IMR-90 (cell line): ENCODE data around the gene CDKAL1. TPM values are rescaled to one million over a fixed set of nuclear protein-coding genes. Genes with fewer than 3 reads are reported as not detected.

Experiments used
- ATAC-seq: fragments of 200-7000 bp; cut with Tn5 transposase; 2 replicates; pipeline ENCODE4 v1.9.1; 2020; ENCODE audit warnings: low read depth, mild to moderate bottlenecking, moderate library complexity
- BruUV-seq: library from RNA; stranded (reverse); fragments of 400-500 nt; replicated peaks from 2 replicates; lab custom pipeline; 2021; lab: Mats Ljungman, UMichigan
- CTCF ChIA-PET: fragments of 300-600 bp; formaldehyde crosslinking; extraction: SDS; loops from one replicate; lab custom pipeline; 2021; ENCODE audit warnings: antibody characterized with exemption; lab: Yijun Ruan, JAX
- POLR2A ChIA-PET: fragments of 300-600 bp; sonication (Branson Sonifier 250); formaldehyde crosslinking; loops from one replicate; lab custom pipeline; 2022; ENCODE audit warnings: antibody characterized with exemption; ENCODE audit not compliant: unreplicated experiment; lab: Charles Lee
- DNase-seq: peaks from one replicate; pipeline ENCODE4 v3.0.0; 2013
- H2AFZ ChIP-seq: replicated peaks from 2 replicates; pipeline ENCODE3; 2013; ENCODE audit warnings: low read length, mild to moderate bottlenecking; ENCODE audit not compliant: poor library complexity
- H2AK5ac ChIP-seq: 2 replicates; pipeline ENCODE4 v1.6.1; 2013; ENCODE audit warnings: low read depth, low read length, inconsistent platforms
- H2AK9ac ChIP-seq: replicated peaks from 2 replicates; pipeline ENCODE3; 2013; ENCODE audit warnings: mild to moderate bottlenecking, low read depth, low read length, moderate library complexity; ENCODE audit not compliant: poor library complexity
- H2BK120ac ChIP-seq: 2 replicates; pipeline ENCODE4 v1.6.1; 2013; ENCODE audit warnings: low read depth, low read length, inconsistent platforms
- H2BK15ac ChIP-seq: 3 replicates; pipeline ENCODE4 v1.6.1; 2013; ENCODE audit warnings: low read depth, low read length, inconsistent platforms
- H2BK20ac ChIP-seq: 2 replicates; pipeline ENCODE4 v1.6.1; 2013; ENCODE audit warnings: low read depth, mild to moderate bottlenecking, inconsistent platforms, low read length, moderate library complexity
- H2BK5ac ChIP-seq: 2 replicates; pipeline ENCODE4 v1.6.1; 2013; ENCODE audit warnings: mild to moderate bottlenecking, low read depth, low read length, inconsistent platforms; ENCODE audit not compliant: poor library complexity, severe bottlenecking
- H3K14ac ChIP-seq: replicated peaks from 2 replicates; pipeline ENCODE4 v1.6.1; 2013; ENCODE audit warnings: low read depth, low read length, inconsistent platforms
- H3K18ac ChIP-seq: 2 replicates; pipeline ENCODE4 v1.6.1; 2013; ENCODE audit warnings: low read depth, low read length, control low read depth
- H3K23ac ChIP-seq: 2 replicates; pipeline ENCODE4 v1.6.1; 2013; ENCODE audit warnings: low read depth, low read length, inconsistent platforms
- H3K27ac ChIP-seq: 2 replicates; pipeline ENCODE4 v1.5.1; 2013; ENCODE audit warnings: mild to moderate bottlenecking, control low read depth, low read length; ENCODE audit not compliant: insufficient read depth
- H3K27me3 ChIP-seq: 2 replicates; pipeline ENCODE4 v1.6.1; 2013; ENCODE audit warnings: low read length; ENCODE audit not compliant: control insufficient read depth, insufficient read depth
- H3K36me3 ChIP-seq: 2 replicates; pipeline ENCODE4 v1.6.1; 2013; ENCODE audit warnings: low read length, mixed read lengths; ENCODE audit not compliant: control insufficient read depth, insufficient read depth
- H3K4ac ChIP-seq: 2 replicates; pipeline ENCODE4 v1.6.1; 2013; ENCODE audit warnings: low read depth, low read length, inconsistent platforms
- H3K4me1 ChIP-seq: 2 replicates; pipeline ENCODE4 v1.6.1; 2013; ENCODE audit warnings: low read length, mixed read lengths; ENCODE audit not compliant: control insufficient read depth, insufficient read depth
- H3K4me2 ChIP-seq: 2 replicates; pipeline ENCODE4 v1.6.1; 2013; ENCODE audit warnings: low read depth, mild to moderate bottlenecking, control low read depth, low read length, moderate library complexity
- H3K4me3 ChIP-seq: 2 replicates; pipeline ENCODE4 v1.5.1; 2013; ENCODE audit warnings: low read depth, mild to moderate bottlenecking, control low read depth, low read length, moderate library complexity; ENCODE audit not compliant: insufficient read depth
- H3K56ac ChIP-seq: 2 replicates; pipeline ENCODE4 v1.6.1; 2013; ENCODE audit warnings: low read length, inconsistent platforms; ENCODE audit not compliant: insufficient read depth; ENCODE audit errors: extremely low read depth
- H3K79me1 ChIP-seq, 2 experiments: 2 replicates each; pipeline ENCODE4 v1.6.1; 2013; ENCODE audit warnings: low read length in 2 of 2, inconsistent platforms in 1 of 2, low read depth in 1 of 2
- H3K9ac ChIP-seq: 2 replicates; pipeline ENCODE4 v1.6.1; 2013; ENCODE audit warnings: low read depth, low read length, control low read depth
- H3K9me1 ChIP-seq: 2 replicates; pipeline ENCODE4 v1.6.1; 2013; ENCODE audit warnings: low read length, inconsistent platforms; ENCODE audit not compliant: insufficient read depth
- H3K9me3 ChIP-seq: 2 replicates; pipeline ENCODE4 v1.6.1; 2013; ENCODE audit warnings: low read length; ENCODE audit not compliant: control insufficient read depth, insufficient read depth
- H4K20me1 ChIP-seq: 2 replicates; pipeline ENCODE4 v1.6.1; 2013; ENCODE audit warnings: low read length, inconsistent platforms; ENCODE audit not compliant: insufficient read depth
- H4K5ac ChIP-seq: 2 replicates; pipeline ENCODE4 v1.6.1; 2013; ENCODE audit warnings: mild to moderate bottlenecking, low read depth, low read length, control low read depth
- H4K8ac ChIP-seq, 2 experiments: 2 replicates each; pipeline ENCODE4 v1.6.1; 2013; ENCODE audit warnings: low read depth in 2 of 2, low read length in 2 of 2, control low read depth in 1 of 2, inconsistent platforms in 1 of 2
- H4K91ac ChIP-seq: 2 replicates; pipeline ENCODE4 v1.6.1; 2013; ENCODE audit warnings: low read depth, low read length, inconsistent platforms; ENCODE audit not compliant: insufficient read depth
- BHLHE40 ChIP-seq: fragments of 150-350 bp; IDR thresholded peaks from 2 replicates; pipeline ENCODE4 v1.6.1; 2016; ENCODE audit warnings: mild to moderate bottlenecking, low read depth, low read length
- FOS ChIP-seq: fragments of 150-350 bp; IDR thresholded peaks from 2 replicates; pipeline ENCODE4 v1.6.1; 2016; ENCODE audit warnings: low read depth, low read length
- MAZ ChIP-seq: IDR thresholded peaks from 2 replicates; pipeline ENCODE4 v1.6.1; 2012; ENCODE audit warnings: low read depth, mild to moderate bottlenecking, low read length, improper control_type of control experiment, moderate library complexity, borderline replicate concordance
- RAD21 ChIP-seq: IDR thresholded peaks from 2 replicates; pipeline ENCODE4 v1.6.1; 2012; ENCODE audit warnings: low read length, improper control_type of control experiment
- WGBS, 2 experiments: methylation state at CpG; one replicate each; pipeline versions ENCODE4 v1.1.5 to v1.1.7; 2013; ENCODE audit warnings: missing lambda C conversion rate in 2 of 2; ENCODE audit not compliant: insufficient read length in 1 of 2; ENCODE audit errors: extremely low coverage in 2 of 2; 5-methylcytosine and 5-hydroxymethylcytosine counted together
- dilution Hi-C: fragments of 300-500 bp; cut with HindIII; formaldehyde crosslinking; loops from one replicate; pipeline ENCODE4 v1.14.3; 2018; ENCODE audit warnings: low sequenced_read_pairs; ENCODE audit not compliant: unreplicated experiment
- in situ Hi-C: fragments of 300-500 bp; cut with MboI; formaldehyde crosslinking; loops from 3 replicates; pipeline ENCODE4 v1.14.3; 2019; ENCODE audit warnings: low sequenced_read_pairs, inconsistent platforms, mixed read lengths
- intact Hi-C: fragments of 100-400 bp; cut with micrococcal nuclease; formaldehyde crosslinking; loops from 2 replicates; pipeline ENCODE4 v1.10.0; 2022
- polyA plus RNA-seq, 3 experiments: library from polyadenylated mRNA; depleted of rRNA; stranded (reverse); fragments of >200 nt; gene quantifications; 2 replicates each; pipeline ENCODE4 v1.2.3, GENCODE V29; 2012; ENCODE audit warnings: low replicate concordance in 1 of 3
- total RNA-seq: library from RNA; depleted of rRNA; stranded (reverse); fragments of >200 nt; gene quantifications from 2 replicates; pipeline ENCODE4 v1.2.3, GENCODE V29; 2012

CDKAL1 gene
- total and polyA plus RNA-seq, 2 of the 4 experiments (the other 2 are of a cell fraction), result 3.7 to 13.1 TPM

- Histone ChIP-seq H3K9ac (no peak overlapping the region), H3K4me3 (no peak overlapping the region), H2AFZ (no peak overlapping the region), H3K9me1 (peaks cover 3% of the 10 kb centered on the region; the same call in 1 of the 2 replicates), H2BK20ac (no peak overlapping the region), H4K8ac (no peak overlapping the region), H3K18ac (no peak overlapping the region), H3K27ac (no peak overlapping the region), H3K14ac (no peak overlapping the region), H2AK9ac (no peak overlapping the region), H3K23ac (no peak overlapping the region), H3K4ac (no peak overlapping the region), H4K20me1 (no peaks in the 10 kb centered on the region), H2BK120ac (no peak overlapping the region), H2AK5ac (no peak overlapping the region), H3K4me1 (peaks cover 2% of the 10 kb centered on the region; the same call in 1 of the 2 replicates), H2BK5ac (no peak overlapping the region), H3K27me3 (no peaks in the 10 kb centered on the region), H4K5ac (no peak overlapping the region), H3K79me1 (peaks cover 6 to 9% of the 10 kb centered on the region in 2 experiments; a peak in 2 of 4 replicates), H3K56ac (no peak overlapping the region), H3K36me3 (no peaks in the 10 kb centered on the region), H2BK15ac (no peak overlapping the region), H3K9me3 (no peaks in the 10 kb centered on the region), H3K4me2 (no peak overlapping the region), H4K91ac (no peak overlapping the region)
- in situ Hi-C loops, result no loop called here
- WGBS, 2 experiments, result no CpG with 5 or more reads among the region's 2 CpGs
- dilution Hi-C loops, result no loop called here
- BruUV-seq, result no TSS peak
- POLR2A ChIA-PET, result no interaction called here
- DNase-seq (no peak), ATAC-seq (no peak)
- intact Hi-C loops, result no loop called here
- CTCF ChIA-PET, result no interaction called here
- TF ChIP-seq MAZ (no peak), BHLHE40 (no peak), RAD21 (no peak), FOS (no peak)
Measured at GRCh38 chr6:20706939-20707485, 172.8 kb downstream of the CDKAL1 start.
